ENCODE results near the gene PCSK4.

PCSK4 gene

DNA sequence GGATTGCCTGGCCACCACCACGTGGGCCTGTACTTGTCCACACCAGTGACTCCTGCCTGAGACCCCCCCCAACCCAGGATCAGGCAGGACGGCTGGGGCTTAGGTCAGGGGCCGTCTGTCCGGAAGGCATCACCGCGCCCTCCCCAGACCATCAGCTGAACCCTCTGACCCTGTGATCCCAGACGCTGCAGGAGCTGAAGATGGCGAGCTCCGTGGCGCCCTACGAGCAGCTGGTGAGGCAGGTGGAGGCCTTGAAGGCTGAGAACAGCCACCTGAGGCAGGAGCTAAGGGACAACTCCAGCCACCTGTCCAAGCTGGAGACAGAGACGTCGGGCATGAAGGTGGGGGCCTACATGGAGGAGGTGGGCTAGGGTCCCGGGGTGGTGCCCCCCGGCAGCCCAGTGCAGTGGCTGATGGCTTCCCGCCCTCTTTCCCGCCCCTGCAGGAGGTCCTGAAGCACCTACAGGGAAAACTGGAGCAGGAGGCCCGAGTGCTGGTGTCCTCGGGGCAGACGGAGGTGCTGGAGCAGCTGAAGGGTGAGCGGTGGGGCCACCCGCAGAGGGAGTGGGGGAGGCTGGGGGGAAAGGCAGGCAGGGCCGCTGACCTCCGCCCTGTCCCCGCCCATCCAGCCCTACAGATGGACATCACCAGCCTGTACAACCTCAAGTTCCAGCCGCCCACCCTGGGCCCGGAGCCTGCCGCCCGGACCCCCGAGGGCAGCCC, 37.2 kb downstream of the PCSK4 start:
- no peak for DNase-seq

DNA sequence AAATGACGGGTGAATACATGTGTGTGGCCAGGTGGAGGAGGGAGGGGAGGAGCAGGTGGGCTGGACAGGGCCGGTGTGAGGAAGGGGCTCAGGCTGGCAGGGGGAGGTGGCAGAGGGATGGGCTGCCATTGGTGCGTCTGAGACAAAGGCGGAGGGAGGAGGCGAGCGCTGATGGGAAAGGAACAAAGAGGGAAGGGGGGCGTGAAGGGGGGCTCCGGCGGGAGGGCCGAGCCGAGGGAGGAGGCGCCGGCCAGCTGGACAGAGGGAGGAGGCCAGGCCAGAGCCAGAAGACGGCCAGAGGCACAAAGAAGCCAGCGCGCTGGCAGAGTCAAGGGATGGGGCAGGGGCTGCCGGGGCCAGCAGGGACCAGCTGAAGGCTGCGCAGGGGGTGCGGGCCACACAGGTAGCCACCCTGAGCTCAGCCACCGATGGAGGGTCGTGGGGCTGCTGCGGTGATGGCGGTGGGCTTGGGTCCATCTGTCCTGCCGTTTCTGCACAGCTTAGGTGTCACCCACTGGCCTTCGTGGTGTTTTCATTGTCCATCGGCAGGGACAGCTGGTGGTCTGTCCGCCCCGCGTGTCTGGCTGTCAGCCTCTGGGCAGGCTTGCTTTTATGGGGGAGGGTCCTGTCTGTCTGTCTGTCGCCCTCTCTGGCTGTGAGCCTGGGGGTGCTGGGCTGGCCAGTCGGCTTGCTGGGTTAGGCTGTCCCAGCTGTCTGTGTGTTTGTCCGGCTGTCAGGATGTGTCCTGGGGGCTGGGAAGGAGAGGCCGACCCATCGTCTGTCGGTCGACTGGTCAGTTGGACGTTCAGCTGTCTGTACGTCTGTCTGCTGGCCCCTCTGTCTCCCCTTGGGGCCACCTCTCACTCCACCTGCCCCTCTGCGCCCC, 38.0 kb downstream of the PCSK4 start:
- DNase-seq = no peak

DNA sequence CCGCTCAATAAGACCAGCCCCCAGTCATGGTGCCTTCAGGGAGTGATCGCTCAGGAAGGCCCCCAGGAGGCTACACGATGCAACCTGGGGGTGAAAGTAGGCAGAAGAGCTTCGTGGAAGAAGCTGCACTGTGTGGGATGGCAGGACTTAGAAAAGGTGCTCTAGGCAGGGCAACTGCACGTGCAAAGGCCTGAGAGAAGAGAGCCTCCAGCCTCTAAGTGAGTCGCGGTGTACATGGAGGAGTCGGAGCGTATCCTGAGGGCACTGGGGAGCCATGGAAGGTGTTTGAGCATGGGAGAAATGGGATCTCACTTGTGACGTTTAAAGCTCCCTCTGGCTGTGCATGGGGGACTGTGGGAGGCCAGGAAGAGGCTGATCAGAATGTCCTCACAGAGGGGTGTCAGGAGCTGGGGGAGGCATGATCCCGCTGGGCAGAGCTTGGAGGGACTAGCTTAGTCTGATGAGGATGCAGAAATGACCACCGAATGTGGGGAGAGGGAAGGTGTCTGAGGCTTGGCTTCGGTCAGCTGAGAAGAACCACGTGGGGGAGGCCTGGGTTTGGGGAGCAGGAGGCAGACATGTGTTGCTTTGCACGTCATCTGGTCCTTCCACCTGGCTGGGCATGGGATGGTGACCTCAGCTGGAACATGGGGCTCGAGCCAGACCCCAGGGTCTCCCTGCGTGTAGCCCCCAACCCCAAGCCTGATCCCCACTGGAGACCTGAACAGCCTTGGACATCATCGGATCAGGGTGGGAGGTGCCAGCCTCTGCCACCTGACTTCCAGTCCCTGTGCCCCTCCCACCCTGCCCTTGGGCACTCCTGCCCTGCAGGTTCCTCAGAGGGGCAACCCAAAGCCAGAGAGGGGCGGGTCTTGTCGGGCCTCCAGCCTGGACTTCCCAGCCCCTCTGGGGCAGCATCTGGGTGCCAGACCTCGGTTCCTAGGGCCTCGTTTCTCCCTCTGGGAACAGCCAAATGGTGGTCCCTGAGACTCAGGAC, 39.1 kb downstream of the PCSK4 start:
- DNase-seq = no peak

DNA sequence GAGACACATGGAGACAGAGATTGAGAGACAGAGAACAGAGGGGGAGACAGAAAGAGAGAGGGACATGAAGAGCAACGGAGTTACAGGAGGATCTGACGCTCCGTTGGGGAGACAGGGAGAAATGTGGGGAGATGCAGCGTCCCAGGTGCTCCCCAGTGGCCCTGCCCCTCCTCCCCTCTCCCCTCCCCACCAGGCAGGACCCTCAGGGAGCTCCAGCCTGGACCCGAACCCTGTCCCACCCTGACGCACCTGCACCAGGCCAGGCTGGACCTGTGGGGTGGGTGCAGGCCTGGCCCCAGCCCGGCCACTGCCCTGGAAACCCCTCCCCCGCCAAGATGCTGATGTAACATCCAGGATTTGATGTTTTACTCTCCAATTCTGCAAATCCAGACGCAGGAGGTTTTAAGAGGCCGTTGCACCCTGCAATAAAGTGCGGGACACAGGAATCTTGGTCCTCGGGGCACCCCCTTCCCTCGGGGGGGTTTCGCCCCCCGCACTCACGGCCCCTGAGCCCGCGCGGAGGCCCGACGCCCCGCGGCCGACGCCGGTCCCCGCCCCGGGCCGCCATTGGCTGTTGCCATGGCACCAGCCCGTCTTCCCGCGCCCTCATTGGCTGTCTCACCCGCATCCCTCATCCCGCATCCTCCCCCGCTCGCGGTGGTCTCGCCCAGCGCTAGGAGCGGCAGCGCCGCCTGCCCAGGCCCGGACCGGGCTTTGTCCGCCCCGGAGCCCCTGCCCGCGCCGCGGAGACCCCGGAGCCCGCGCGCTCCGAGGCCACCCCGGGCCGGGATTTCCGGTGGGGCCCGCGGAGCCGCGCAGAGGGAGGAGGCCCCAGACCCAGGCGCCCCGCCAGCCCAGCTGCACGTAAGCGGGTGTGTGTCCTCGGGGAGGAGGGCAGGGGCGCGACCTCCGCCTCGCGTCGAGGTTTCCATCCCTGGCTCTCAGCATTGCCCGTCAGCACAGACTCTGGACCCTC, 40.4 kb downstream of the PCSK4 start, which contains the start of gene APC2:
APC2 (plus strand) TSS at position 655 of the 976 bp plus-strand sequence. CDS start 2,881 bp downstream, outside the sequence.
- DNase-seq = peak; percentile 39

DNA sequence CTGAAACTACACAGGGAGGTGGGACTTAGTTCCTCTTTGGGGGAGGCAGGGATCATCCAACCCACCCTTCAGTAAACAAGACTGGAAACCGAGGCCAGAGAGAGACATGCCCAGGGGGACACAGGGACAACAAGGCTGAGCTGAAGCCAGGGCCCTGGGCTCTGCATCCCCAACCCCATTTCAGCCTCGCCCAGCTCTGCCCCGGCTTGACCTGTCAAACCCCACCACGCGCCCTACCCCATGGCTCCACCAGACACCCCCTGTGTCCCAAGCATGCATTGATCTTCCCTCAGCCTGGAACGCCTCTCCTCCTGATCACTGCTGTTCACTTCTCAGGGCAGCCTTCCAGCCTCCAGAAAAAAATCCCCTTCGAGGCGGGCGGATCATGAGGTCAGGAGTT, 42.2 kb downstream of the PCSK4 start:
- DNase-seq = no peak

DNA sequence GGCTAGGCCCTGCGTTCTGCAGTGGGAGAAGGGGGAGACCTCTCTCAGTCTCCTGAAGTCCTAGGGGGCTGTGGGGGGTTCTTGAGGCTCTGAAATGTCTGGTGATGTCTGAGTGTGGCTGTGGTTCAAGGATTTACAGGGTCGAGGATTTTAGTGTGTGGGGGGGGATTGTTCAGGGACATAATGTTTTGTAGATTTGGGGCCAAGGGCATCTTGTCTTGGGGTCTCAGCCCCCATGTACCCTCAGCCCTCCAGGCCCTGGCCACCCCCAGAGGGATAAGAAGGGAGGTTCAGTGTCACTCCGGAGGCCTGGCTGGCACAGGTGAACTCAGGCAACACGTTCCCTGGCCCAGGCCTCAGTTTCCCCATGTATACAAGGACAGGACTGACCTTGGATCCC, 42.6 kb downstream of the PCSK4 start:
- DNase-seq = no peak

DNA sequence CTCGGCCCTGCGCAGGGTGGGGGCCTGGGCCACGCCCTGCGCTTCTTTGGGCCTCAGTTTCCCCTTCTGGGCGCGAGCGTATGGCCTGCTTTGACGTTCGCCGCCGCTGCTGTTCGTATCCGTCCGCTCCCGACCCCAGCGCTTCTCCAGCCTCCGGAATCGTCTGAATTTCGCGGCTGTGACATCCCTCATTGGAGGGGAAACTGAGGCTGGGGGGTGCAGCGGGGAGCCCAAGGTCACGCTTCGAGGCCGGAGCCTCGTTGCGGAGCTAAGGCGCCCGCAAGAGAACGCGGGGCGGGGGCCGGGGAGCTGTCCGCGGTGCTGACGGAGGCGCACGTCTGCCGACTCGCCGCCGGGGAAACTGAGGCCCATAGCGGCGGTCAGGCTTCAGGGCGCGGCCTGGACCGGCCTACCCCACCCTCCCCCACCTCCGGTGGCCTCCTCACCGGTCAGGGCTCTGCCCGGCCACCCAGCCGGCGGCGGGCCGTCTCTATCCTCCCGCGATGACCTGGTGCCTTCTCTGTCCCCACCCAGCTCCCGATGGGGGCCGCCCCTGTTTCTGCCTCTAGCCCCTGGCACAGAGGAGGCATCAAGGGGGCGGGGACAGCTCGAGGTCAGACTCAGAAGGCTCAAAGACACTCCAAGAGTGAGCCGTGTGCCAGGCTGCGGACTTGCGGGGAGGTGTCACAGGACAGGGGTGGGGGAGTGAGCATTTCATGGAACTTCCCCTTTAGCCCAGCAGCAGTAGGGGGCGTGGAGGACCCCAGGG, 43.3 kb downstream of the PCSK4 start:
- DNase-seq = no peak

DNA sequence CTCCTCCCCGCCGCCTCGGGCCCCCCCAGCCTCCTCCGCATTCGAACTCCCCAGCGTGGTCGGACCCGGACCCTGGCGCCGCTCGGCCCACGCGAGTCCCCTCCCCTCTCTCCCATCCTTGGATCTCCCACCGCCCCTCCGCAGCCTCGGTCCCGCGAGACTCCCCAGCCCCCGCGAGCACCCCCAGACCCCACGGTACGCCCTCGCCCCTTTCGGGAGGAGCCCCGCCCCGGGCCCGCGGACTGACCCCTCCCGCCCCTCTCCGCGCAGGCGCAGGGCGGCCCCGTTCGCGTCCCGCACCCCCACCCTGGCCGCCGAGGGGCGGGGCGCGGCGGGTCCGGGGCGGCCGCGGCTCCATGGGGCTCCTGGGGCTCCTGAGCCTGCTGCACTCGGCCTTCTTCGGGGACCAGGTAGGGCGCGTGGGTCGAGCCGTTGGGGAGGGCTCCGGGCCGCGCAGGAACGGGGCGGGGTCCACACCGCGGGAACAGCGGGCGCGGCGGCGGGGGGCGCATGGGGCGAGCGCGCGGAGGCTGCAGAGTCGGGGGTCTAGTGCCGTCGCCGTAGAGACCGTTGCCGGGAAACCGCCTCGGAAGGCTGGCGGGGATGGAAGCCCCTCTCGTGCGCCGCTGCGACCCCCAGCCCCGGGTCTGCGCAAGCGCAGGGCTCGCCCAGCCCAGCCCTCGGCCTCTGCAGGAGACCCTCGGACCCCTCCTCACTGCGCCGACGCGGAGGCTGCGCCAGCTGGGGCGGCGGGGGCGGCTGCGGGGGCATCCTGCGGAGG, 44.0 kb downstream of the PCSK4 start:
- no peak for DNase-seq

DNA sequence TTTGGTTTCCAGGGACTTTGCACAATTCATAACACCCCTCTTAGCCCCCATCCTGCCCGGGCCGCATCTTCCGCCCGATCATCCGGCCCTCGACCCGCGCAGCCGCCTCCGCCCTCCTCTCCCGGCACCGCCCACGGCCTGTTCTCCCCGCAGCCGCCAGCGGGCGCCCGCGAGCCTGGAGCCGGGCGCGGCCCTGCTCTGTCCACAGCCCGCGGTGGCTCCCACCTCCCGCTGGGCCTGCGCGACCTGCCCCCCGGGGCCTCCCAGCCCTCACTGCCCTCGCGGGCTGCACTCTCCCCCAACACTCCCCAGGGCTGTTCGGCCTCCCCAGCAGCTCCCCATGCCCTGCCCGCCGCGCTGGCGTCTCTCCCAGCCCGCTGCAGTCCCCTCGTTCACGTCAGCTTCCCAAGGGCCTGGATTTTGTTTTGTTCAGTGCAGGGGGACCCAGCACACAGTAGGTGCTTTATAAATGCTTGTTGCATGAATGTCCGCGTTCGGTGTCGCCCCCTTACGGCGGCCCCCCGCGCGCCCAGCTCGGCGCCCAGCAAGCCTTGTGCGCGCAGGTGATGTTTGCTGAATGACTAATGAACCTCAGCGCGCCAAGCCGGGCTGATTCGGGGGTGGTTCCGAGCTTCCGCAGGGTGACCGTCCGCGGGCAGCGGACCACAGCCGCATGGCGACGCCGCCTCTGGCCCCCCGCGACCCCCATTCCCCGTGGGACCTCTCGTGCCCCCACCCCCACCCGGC, 44.8 kb downstream of the PCSK4 start:
- peak; percentile 65 for DNase-seq

DNA sequence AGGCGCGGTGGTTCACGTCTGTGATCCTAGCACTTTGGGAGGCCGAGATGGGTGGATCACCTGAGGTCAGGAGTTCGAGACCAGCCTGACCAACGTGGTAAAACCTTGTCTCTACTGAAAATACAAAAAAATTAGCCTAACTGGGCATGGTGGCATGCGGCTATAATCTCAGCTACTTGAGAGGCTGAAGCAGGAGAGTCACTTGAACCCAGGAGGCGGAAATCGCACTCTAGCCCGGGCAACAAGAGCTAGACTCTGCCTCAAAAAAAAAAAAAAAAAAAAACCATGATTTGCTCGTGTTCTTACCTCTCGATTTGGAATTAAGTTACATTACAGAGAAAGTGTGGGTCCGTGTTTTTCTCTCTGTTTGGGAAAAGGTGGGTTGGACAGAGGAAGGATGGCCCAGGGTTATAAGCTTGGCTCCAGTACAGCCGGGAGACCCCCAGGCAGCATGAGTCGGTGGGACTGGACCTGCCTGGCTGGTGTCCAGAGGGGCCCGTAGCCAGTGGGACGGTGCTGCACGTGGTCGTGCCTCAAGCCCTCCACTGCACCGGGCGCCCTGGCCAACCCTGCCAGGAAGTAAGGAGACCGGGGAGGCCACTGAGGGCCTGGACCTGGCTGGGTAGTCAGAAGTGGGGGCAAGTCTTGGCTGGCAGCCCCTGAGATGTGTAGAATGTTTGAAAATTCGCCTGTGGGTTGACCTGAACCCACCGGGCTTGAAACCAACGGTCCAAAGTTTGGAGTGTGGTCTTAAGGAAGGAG, 48.3 kb downstream of the PCSK4 start:
- DNase-seq = no peak

DNA sequence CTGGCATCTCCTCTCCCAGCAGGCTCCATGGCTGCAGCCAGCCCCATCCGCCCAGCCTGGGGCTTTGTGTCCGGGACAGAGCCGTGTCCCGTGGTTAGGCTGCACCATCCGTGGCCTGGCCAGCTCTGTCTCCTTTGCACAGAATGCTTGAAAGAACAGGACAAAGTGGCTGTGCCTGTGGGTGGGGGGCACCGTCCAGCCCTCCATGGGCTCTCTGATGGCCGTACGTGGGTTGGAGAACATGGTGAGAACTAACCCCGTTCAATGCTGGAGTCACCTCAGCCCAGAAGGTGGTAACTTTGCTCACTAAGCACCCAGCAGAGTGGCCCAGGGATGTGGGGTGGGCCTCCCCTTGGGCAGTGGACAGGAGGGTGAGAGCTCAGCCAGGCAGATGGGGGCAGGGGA, 49.1 kb downstream of the PCSK4 start:
- no peak for DNase-seq

DNA sequence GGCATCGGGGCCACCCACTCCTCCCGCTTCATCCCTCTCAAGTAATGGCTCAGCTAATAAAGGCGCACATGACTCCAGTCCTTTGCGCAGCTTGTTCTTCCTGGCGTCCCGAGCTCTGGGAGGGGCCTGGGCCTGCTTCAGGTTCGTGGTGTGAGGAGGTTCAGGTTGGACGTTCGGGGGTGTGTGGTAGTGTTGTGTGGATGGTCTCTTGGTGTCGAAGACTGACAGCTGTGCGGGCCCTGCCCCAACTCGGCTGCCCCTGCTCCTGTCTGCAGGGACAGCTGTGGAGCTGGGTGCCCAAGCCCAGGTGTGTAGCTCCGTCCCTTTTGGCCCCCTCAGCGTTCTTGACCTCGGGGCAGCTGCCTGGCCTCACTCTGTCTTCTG, 49.7 kb downstream of the PCSK4 start:
- DNase-seq = no peak

DNA sequence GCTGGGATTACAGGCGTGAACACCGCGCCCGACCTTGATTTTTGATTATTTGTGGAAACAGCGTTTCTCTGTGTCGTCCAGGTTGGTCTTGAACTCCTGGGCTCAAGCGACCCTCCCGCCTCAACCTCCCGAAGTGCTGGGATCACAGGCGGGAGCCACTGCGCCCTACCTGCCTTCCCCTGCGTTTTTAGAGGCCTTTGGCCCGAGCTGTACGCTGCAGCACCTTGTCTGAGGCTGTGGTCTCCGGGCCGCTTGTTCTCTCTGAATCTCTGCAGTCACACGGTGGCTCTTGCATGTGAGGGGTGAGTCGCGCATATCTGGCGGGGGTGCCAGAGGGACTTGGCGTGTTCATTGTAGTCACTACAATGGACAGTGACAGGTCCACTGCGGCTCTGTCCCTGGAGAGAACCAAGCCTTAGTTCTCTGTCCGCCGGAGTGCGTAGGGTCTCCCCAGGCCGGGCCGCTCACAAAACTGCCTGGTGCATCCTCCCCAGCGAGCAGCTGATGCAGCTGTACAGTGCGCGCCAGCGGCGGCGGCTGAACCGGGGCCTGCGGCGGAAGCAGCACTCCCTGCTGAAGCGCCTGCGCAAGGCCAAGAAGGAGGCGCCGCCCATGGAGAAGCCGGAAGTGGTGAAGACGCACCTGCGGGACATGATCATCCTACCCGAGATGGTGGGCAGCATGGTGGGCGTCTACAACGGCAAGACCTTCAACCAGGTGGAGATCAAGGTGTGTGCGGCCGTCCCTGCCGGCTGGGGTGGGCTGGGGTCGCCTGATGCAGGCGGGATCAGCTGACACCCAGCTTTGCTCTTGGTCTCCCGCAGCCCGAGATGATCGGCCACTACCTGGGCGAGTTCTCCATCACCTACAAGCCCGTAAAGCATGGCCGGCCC, 50.4 kb downstream of the PCSK4 start:
- peak; percentile 50 for DNase-seq

DNA sequence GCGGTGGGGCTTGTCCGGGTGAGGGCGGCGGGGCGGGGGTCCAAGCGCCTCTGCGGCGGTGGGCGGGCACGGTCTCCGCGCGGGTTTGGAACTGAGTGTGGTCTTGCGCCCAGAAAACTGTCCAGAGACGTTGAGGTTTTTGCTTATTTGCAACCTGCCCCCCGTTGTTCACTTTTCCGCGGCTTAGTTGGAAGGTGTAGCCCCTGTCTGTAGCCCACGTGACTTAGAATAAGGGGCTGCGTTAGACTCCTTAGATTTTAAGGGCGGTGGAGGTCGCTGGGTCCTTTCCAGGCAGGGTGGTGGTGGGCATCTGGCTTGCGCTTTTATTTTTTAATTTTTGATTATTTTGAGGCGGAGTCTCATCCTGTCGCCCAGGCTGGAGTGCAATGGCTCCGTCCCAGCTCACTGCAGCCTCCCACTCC, 51.2 kb downstream of the PCSK4 start:
- DNase-seq = no peak

DNA sequence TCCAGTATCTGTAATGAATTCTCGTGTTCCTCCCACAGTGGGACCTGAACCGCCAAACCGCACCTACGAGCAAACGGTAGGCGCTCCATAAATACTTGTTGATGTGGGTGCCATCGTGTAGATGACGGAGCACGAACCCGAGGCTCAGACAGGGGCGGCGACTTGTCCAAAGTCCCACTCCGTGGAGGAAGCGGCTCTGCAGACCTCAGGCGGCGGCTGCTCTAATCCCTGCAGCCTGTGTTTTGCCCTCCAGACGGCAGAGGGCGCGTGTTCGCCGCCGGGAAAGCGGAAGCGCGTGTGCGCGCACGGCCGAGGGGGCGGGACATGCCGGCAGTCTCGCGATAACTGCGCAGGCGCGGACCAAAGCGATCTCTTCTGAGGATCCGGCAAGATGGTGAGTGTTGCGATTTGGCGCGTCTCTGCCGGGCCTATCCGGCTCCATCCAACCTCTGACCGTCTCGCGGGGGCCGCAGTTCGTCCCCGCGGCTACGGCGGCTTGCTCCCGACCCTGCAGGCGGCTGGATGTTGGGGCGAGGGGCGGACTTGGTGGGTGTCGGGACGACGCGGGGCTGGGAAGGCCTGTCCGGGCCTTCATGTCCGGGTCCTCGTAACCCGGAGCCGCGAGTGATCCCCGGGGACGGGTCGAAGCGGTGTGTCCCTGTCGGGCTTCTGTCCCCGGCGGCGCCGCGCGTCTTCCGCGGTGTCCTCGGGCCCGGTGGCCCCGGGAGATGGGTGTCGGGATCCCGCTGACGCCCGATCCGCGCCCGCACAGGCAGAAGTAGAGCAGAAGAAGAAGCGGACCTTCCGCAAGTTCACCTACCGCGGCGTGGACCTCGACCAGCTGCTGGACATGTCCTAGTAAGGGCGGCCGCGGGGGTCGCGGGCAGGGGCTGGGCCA, 51.9 kb downstream of the PCSK4 start, which contains the start of gene RPS15:
RPS15 (plus strand) TSS at position 362 of the 898 bp plus-strand sequence; CDS start at position 392, 30 bp downstream.
- DNase-seq = peak; percentile 92

DNA sequence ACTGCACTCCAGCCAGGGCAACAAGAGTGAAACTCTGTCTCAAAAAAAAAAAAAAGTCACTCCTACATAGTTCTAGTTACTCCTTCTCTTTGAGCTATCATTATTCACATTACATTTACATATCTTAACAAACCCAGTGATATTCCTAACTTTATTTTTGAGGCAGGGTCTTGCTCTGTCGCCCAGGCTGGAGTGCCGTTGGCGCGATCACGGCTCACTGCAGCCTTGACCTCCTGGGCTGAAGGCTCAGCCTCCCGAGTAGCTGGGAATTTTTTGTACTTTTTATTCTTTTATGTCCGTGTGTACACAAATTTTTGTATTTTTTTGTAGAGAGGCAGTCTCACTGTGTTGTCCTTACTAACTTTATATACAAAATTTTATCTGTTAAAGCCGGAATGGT, 52.5 kb downstream of the PCSK4 start:
- DNase-seq = no peak

Data from EL (cell line).